ENCODE measurements around the gene HIPK2.

HIPK2 gene

GRCh38 chr7:139694389-139694676 is 83.5 kb downstream of the HIPK2 start:
- DNase-seq (ENCODE audit: low read depth) = no peak
- no peak overlapping the region for H3K4me3 ChIP-seq (ENCODE audit: low read depth, low read length)
- TF ChIP-seq CTCF (IDR thresholded peaks at IDR 0.05; ENCODE audit: low read depth, low read length) = no peak
- TF ChIP-seq MAX (IDR thresholded peaks at IDR 0.05; ENCODE audit: low read depth, low read length) = no peak
- no peak for TF ChIP-seq MYC (IDR thresholded peaks at IDR 0.05; ENCODE audit: low read depth, low read length)
- no peak for TF ChIP-seq POLR2A (IDR thresholded peaks at IDR 0.05; ENCODE audit: extremely low read depth, insufficient read length)

- no peak for DNase-seq (ENCODE audit: low read depth)
- no peak overlapping the region for H3K4me3 ChIP-seq (ENCODE audit: low read depth, low read length)
- TF ChIP-seq POLR2A (IDR thresholded peaks at IDR 0.05; ENCODE audit: extremely low read depth, insufficient read length) = no peak
- TF ChIP-seq MAX (IDR thresholded peaks at IDR 0.05; ENCODE audit: low read depth, low read length) = no peak
- TF ChIP-seq MYC (IDR thresholded peaks at IDR 0.05; ENCODE audit: low read depth, low read length) = no peak
These were observed 84.0 kb downstream of the HIPK2 start for GRCh38 chr7:139693651-139694388.

- TF ChIP-seq MAX (IDR thresholded peaks at IDR 0.05; ENCODE audit: low read depth, low read length) = no peak
- TF ChIP-seq CTCF (IDR thresholded peaks at IDR 0.05; ENCODE audit: low read depth, low read length) = no peak
- no peak for DNase-seq (ENCODE audit: low read depth)
- no peak overlapping the region for H3K4me3 ChIP-seq (ENCODE audit: low read depth, low read length)
These were observed 85.1 kb downstream of the HIPK2 start for GRCh38 chr7:139692723-139693122.

- H3K4me3 ChIP-seq (ENCODE audit: low read depth, low read length) = no peak overlapping the region
- DNase-seq (ENCODE audit: low read depth) = no peak
These were observed 86.5 kb downstream of the HIPK2 start for GRCh38 chr7:139691253-139691781.

GRCh38 chr7:139687980-139688632 is 89.7 kb downstream of the HIPK2 start:
- no peak overlapping the region for H3K4me3 ChIP-seq (ENCODE audit: low read depth, low read length)
- peak; percentile 48 for DNase-seq (ENCODE audit: low read depth)
- TF ChIP-seq POLR2A (IDR thresholded peaks at IDR 0.05; ENCODE audit: extremely low read depth, insufficient read length) (no peak), MYC (IDR thresholded peaks at IDR 0.05; ENCODE audit: low read depth, low read length) (no peak), CTCF (IDR thresholded peaks at IDR 0.05; ENCODE audit: low read depth, low read length) (no peak), MAX (IDR thresholded peaks at IDR 0.05; ENCODE audit: low read depth, low read length) (no peak)

More at GRCh38 chr7:139691253-139691781, 86.5 kb downstream of the HIPK2 start:
- TF ChIP-seq POLR2A (IDR thresholded peaks at IDR 0.05; ENCODE audit: extremely low read depth, insufficient read length) (no peak), MAX (IDR thresholded peaks at IDR 0.05; ENCODE audit: low read depth, low read length) (no peak), CTCF (IDR thresholded peaks at IDR 0.05; ENCODE audit: low read depth, low read length) (no peak), MYC (IDR thresholded peaks at IDR 0.05; ENCODE audit: low read depth, low read length) (no peak)

Data from NB4 (cell line).